Activated CD4-positive, alpha-beta T cell treated with anti-CD3 and anti-CD28 coated beads, Interleukin-2, amount 50 U/mL, for 24 hours (primary cell): ENCODE results near the gene UBXN10.
"Not testable (repeated sequence)": the region's sequence is repeated elsewhere in the genome, so short reads cannot be mapped to it uniquely, and the experiment has no call there.

ENCODE experiments used
- DNase-seq, 2 donors: peaks; one replicate each; pipeline ENCODE4 v3.0.0-alpha.2; 2020; ENCODE audit warnings: low read depth in 1 of 2, low spot score in 1 of 2

Gene UBXN10

GRCh38 chr1:20200966-20201365, 15.1 kb downstream of the UBXN10 start:
- DNase-seq: no peak

DNA sequence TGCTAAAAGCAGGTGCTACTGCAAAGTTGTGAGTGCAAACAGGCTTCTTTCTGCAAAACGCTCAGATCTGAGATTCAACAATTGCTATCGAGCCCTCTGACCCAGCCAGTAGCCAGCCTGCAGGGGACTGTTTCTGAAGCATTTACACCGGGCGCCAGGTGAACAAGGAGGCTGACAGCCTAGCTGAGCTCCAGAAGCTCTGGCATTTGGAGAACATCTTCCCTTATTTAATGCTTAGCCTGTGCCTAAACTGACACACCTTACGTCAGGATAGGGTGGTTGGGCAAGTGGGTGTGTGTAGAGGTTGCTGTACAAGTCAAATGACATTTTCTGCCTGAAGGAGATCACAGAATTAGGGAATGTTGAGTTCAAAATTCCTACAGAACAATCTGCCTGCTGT, 16.3 kb downstream of the UBXN10 start:
- no peak for DNase-seq

GRCh38 chr1:20207546-20207945, 21.6 kb downstream of the UBXN10 start:
- DNase-seq: no peak

- no peak for DNase-seq
Measured at GRCh38 chr1:20209471-20209870, 23.6 kb downstream of the UBXN10 start.

GRCh38 chr1:20210736-20211460, 25.0 kb downstream of the UBXN10 start:
- no peak for DNase-seq

- no peak for DNase-seq
Measured at GRCh38 chr1:20211511-20211931, 25.6 kb downstream of the UBXN10 start.

DNA sequence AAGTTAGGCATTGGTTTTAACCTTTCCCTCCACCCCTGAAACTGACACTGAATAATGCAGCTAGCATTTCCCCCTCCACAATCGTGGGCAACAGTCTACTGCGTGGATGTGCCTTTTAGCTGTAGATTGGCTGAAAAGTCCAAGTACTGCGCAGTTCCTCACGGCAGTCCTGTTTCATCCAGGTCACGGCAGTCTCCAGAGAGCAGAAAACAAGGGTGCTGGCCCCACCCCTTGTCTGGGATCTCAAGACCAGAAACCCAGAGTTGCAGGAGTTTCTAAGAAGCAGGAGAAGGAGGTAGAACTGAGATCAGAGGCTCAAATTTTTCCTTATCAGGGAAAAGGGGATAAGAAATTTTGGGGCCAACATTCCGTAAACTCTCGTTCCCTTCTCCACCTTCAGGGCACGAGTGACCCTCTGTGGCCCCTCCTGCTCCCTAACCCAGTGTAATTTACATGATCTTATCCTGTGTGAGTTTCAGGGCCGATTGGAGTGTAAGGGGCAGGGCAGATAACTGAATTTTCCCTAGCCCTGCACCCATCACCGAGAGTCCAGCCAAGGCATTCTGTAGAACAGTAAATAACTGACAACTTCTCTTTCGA, 26.3 kb downstream of the UBXN10 start:
- no peak for DNase-seq

DNA sequence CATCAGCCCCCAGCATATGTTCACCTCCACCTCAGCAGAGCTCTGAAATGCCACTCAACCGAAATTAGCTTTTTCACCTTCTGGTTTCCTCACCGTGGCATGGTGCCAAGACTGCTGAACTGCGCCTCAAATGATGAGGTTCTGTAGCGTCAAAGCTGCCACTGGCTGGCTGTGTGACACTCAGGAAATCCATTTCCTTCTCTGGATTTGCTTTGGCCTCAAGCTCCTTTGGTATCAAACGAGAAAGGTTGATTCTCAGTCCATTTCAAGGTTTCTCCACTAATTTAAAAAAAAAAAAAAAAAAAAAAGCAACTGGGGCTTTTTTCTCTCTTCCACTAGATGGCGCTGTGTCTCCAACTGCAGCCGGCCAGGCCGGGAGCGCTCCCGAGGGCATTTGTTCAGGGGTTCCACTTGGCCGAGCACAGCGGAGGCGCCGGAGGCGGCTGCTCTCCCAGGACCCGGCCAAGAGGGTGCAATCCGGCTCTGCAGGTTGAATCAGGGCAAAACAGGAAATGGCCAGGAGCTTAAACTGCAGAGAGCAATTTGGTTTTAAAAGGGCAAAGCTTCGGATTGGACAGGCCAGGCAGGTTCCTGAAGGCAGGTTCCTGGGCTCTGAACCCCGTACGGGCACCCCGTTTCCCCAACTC, 26.9 kb downstream of the UBXN10 start:
- peak; percentile 19 to 46 for DNase-seq

- no peak for DNase-seq
Measured at GRCh38 chr1:20215716-20216115, 29.8 kb downstream of the UBXN10 start.

DNA sequence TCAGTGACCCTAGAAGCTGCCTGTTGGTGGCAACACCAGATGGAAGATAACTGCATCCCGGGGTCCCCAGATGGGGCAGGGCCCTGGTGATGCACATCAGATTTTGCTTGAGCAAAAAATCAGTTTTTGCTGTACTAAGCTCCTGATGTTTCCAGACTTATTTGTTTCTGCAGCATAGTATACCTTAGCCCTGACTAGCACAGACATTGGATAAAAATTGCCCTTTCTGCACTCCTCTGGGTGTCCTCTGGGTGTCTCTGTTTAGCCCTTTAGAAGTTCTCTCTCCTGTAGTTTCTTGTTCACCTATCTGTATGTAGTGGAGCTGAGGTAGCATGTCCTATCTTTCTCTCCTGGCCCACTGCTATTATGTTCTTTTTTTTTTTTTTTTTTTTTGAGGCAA, 30.7 kb downstream of the UBXN10 start:
- DNase-seq: peak in 1 of 2 donors; percentile 11

DNA sequence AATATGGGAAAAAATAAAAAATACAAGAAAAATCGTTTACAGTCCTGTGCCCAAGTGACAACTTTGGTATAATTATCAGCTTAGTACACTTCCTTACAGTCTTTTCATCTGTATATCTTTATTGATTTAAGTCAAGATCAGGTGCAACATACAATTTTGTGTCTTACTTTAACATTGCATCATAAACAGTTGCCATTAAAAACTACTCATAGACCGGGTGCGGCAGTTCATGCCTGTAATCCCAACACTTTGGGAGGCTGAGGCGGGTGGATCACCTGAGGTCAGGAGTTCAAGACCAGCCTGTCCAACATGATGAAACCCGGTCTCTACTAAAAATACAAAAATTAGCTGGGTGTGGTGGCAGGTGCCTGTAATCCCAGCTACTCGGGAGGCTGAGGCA, 33.2 kb downstream of the UBXN10 start:
- DNase-seq: not testable (repeated sequence)

DNA sequence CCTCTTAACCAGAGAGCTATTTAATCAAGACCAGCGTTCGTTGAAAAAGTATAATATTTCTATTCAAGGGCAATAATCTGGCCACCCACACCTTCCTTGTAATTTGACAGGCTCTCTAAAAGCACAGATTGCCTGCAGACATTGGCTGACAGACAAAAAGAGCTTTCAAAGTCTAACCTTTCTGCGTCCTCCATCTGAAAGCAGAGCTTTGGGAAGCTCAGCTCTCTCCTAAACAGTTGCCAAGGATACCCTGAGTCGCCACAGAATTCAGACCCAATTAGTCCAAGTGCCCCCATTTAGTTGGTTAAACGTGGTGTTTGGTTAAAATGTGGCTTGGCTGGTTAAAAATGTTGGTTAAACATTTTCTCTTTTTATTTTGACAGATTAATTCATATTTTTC, 34.1 kb downstream of the UBXN10 start:
- DNase-seq: no peak

GRCh38 chr1:20223106-20223505, 37.2 kb downstream of the UBXN10 start:
- DNase-seq: no peak

GRCh38 chr1:20223551-20224419, 37.9 kb downstream of the UBXN10 start:
- no peak for DNase-seq

GRCh38 chr1:20224546-20224945, 38.6 kb downstream of the UBXN10 start:
- no peak for DNase-seq

- no peak for DNase-seq
Measured at GRCh38 chr1:20227704-20228103, 41.8 kb downstream of the UBXN10 start.

DNA sequence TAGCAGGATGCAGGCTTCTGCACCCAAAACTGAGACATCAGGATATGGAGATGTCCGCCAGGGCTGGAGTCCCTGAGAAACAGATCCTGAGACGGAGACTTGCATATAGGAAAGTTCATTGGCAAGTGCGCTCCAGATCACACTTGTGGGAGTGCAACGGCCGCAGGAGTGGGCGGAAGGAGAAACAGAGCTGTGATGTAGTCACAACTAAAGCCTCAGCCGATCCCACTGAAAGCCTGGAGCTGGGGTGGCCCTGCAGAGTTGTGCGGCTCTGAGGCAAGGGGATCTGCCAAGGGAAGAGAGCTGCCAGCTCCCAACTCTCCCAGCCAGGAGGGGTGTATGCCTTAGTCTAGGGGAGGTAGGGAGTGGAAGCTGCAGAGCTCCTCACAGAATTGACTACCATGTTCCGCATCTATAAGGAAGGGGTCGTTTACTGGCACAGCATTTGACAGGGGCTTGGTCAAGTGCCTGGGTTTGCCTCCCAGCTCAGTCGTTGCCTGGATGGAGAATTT, 42.5 kb downstream of the UBXN10 start:
- no peak for DNase-seq

DNA sequence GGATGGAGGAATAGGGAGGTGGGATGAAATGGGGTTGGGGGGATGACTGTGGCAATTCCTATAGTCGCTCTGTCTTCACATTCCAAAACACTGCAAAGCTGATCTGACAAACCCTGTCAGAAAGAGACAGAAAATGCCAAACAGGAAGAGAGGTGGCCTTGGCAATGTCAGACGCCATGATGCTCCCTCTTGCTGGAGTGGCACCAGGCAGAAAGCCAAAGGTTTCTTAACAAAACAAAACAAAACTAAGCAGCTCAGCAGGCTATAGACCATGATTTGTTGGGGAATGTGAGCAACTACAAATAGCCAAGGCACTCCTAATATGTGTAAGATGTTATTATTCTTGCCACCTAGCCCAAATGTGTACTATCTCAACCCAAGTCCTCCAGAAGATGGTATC, 43.3 kb downstream of the UBXN10 start:
- DNase-seq: no peak

DNA sequence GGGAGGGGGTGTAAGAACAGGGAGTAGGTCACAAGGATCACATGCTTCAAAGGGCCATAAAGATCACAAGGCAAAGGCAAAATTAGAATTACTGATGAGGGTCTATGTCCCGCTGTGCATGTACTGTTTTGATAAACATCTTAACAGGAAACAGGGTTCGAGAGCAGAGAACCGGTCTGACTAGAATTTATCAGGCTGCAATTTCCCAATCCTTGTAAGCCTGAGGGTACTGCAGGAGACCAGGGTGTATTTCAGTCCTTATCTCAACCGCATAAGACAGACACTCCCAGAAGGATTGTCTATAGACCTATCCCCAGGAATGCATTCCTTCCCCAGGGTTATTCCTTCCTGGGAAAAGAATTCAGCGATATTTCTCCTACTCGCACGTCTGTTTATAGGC, 46.7 kb downstream of the UBXN10 start:
- DNase-seq: not testable (repeated sequence)

DNA sequence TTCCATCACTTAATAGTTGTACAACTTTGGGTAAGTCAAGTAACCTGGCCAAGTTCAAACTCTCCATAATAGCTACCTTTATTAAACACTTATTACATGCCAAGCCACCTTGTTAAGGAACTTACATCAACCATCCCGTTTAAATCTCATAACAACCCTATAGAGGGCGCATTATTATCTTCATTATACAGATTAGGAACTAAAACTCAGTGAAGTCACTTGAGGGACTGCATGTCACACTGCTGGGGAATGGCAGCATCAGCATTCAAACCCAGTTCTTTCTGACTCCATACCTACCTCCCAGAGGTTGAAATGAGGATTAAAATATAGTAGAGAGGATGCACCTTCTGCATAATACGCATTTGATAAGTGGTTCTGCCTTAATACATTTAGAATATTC, 47.5 kb downstream of the UBXN10 start:
- DNase-seq: no peak

GRCh38 chr1:20233866-20234265, 48.0 kb downstream of the UBXN10 start:
- DNase-seq: no peak
